B cell (primary cell): ENCODE results near the gene RABGAP1L. TPM values are rescaled to one million over a fixed set of nuclear protein-coding genes. Genes with fewer than 3 reads are reported as not detected.

Experiments used
- ATAC-seq: fragments of 200-7000 bp; cut with Tn5 transposase; one replicate; pipeline ENCODE4 v1.10.0; 2021; ENCODE audit warnings: low read depth, mild to moderate bottlenecking, moderate number of reproducible peaks, moderate library complexity
- CTCF ChIA-PET: fragments of 350-600 bp; sonication (Branson Sonifier 250); formaldehyde crosslinking; loops from one replicate; lab custom pipeline; 2021; ENCODE audit warnings: antibody characterized with exemption, inconsistent platforms; lab: Charles Lee
- POLR2A ChIA-PET: fragments of 350-600 bp; sonication (Branson Sonifier 250); formaldehyde crosslinking; loops from one replicate; lab custom pipeline; 2021; ENCODE audit warnings: antibody characterized with exemption; lab: Charles Lee
- DNase-seq: peaks from one replicate; pipeline ENCODE4 v3.0.0; 2013
- H2AFZ ChIP-seq: 2 replicates; pipeline ENCODE4 v1.6.1; 2012; ENCODE audit warnings: mild to moderate bottlenecking, low read depth, low read length; ENCODE audit not compliant: insufficient read depth, poor library complexity, severe bottlenecking
- H3K27ac ChIP-seq, 2 donors: 1 replicate in 1 of 2; 2 replicates in 1 of 2; pipeline ENCODE4 v1.5.1; 2012 to 2013; ENCODE audit warnings: low read length in 2 of 2, mild to moderate bottlenecking in 2 of 2, moderate library complexity in 1 of 2
- H3K27me3 ChIP-seq, 4 experiments: fragments of 200-600 bp in 1 of 4; sonication (generic) in 1 of 4; replicated peaks in 1 of 4; 1 replicate in 2 of 4; 2 replicates in 2 of 4; pipeline versions ENCODE4 v1.6.1 to v1.7.0; 2013 to 2016; ENCODE audit warnings: low read length in 3 of 4, mild to moderate bottlenecking in 2 of 4, mixed read lengths in 1 of 4, moderate library complexity in 1 of 4; ENCODE audit not compliant: insufficient read depth in 4 of 4, control insufficient read depth in 3 of 4; ENCODE audit errors: control extremely low read depth in 1 of 4
- H3K36me3 ChIP-seq, 2 experiments: replicated peaks in 1 of 2; 1 replicate in 1 of 2; 2 replicates in 1 of 2; pipeline versions ENCODE4 v1.6.1 to v1.7.1; 2013; ENCODE audit warnings: low read length in 1 of 2; ENCODE audit not compliant: insufficient read depth in 2 of 2, control insufficient read depth in 1 of 2; ENCODE audit errors: control extremely low read depth in 1 of 2, extremely low read depth in 1 of 2
- H3K4me1 ChIP-seq, 2 donors: fragments of 200-600 bp in 1 of 2; sonication (generic) in 1 of 2; 1 replicate in 1 of 2; 2 replicates in 1 of 2; pipeline versions ENCODE4 v1.5.1 to v1.6.1; 2013 to 2017; ENCODE audit warnings: low read length in 2 of 2; ENCODE audit not compliant: control insufficient read depth in 2 of 2, insufficient read depth in 2 of 2
- H3K4me2 ChIP-seq: replicated peaks from 2 replicates; pipeline ENCODE3; 2012; ENCODE audit warnings: mild to moderate bottlenecking, low read depth, low read length; ENCODE audit not compliant: poor library complexity, severe bottlenecking
- H3K4me3 ChIP-seq, 5 experiments: fragments of 200-600 bp in 1 of 5; sonication (generic) in 1 of 5; 1 replicate in 3 of 5; 2 replicates in 2 of 5; pipeline versions ENCODE4 v1.5.1 to v1.7.0; 2011 to 2016; ENCODE audit warnings: low read length in 4 of 5, mild to moderate bottlenecking in 4 of 5, low read depth in 2 of 5, control low read depth in 1 of 5, moderate library complexity in 1 of 5; ENCODE audit not compliant: insufficient read depth in 1 of 5; ENCODE audit errors: control extremely low read depth in 1 of 5, extremely low read depth in 1 of 5
- H3K79me2 ChIP-seq: fragments of 200-600 bp; sonication (generic); one replicate; pipeline ENCODE4 v1.6.0; 2016; ENCODE audit warnings: low read length; ENCODE audit not compliant: control insufficient read depth, insufficient read depth
- H3K9ac ChIP-seq: fragments of 200-600 bp; sonication (generic); 2 replicates; pipeline ENCODE4 v1.6.1; 2017; ENCODE audit warnings: mild to moderate bottlenecking, low read length, moderate library complexity
- H3K9me3 ChIP-seq, 3 donors: one replicate each; pipeline versions ENCODE4 v1.6.1 to v1.7.1; 2013; ENCODE audit warnings: low read length in 2 of 3; ENCODE audit not compliant: control insufficient read depth in 2 of 3, insufficient read depth in 1 of 3; ENCODE audit errors: control extremely low read depth in 1 of 3
- H4K20me1 ChIP-seq: 2 replicates; pipeline ENCODE4 v1.6.0; 2012; ENCODE audit warnings: mild to moderate bottlenecking, low read length; ENCODE audit not compliant: insufficient read depth, control insufficient read depth, poor library complexity, severe bottlenecking
- H3K27ac Mint-ChIP-seq: one replicate; pipeline ENCODE4 v1.8.0; 2021; ENCODE audit warnings: mixed read lengths
- H3K27me3 Mint-ChIP-seq: one replicate; pipeline ENCODE4 v1.8.0; 2021; ENCODE audit warnings: mixed read lengths
- H3K4me1 Mint-ChIP-seq: one replicate; pipeline ENCODE4 v1.8.0; 2021; ENCODE audit warnings: mixed read lengths
- H3K4me3 Mint-ChIP-seq: one replicate; pipeline ENCODE4 v1.8.0; 2021; ENCODE audit warnings: mixed read lengths
- H3K9me3 Mint-ChIP-seq: one replicate; pipeline ENCODE4 v1.8.0; 2022; ENCODE audit warnings: mixed read lengths; ENCODE audit not compliant: insufficient read depth
- EZH2 ChIP-seq: IDR thresholded peaks from 2 replicates; pipeline ENCODE4 v1.6.1; 2012; ENCODE audit warnings: borderline replicate concordance, low read depth, mild to moderate bottlenecking, moderate library complexity, low read length; ENCODE audit not compliant: insufficient read depth, poor library complexity, severe bottlenecking
- WGBS: methylation state at CpG from one replicate; pipeline ENCODE4 v1.1.5; 2013; ENCODE audit warnings: missing lambda C conversion rate; ENCODE audit not compliant: insufficient coverage; 5-methylcytosine and 5-hydroxymethylcytosine counted together
- intact Hi-C: fragments of 100-400 bp; cut with micrococcal nuclease; formaldehyde crosslinking; loops from one replicate; pipeline ENCODE4 v1.10.0; 2022
- polyA plus RNA-seq: library from polyadenylated mRNA; depleted of rRNA; stranded (reverse); fragments of >200 nt; gene quantifications from 2 replicates; pipeline ENCODE4 v1.2.3, GENCODE V29; 2012
- total RNA-seq, 2 donors: library from RNA; stranded (reverse); fragments of 120-200 nt in 1 of 2; gene quantifications; 1 replicate in 1 of 2; 2 replicates in 1 of 2; pipeline versions ENCODE4 v1.2.3 to v1.2.4, GENCODE V29; 2013 to 2022
- TF ChIP-seq, protein P1 (sequence below): fragments of 200-600 bp; IDR thresholded peaks from one replicate; pipeline ENCODE4 v1.8.0; 2022; ENCODE audit warnings: antibody characterized with exemption, mild to moderate bottlenecking

Gene RABGAP1L
- total and polyA plus RNA-seq, 2 donors (not counting 1 experiment from before 2014, with no cell fraction given) = 34.9 to 159 TPM

DNA sequence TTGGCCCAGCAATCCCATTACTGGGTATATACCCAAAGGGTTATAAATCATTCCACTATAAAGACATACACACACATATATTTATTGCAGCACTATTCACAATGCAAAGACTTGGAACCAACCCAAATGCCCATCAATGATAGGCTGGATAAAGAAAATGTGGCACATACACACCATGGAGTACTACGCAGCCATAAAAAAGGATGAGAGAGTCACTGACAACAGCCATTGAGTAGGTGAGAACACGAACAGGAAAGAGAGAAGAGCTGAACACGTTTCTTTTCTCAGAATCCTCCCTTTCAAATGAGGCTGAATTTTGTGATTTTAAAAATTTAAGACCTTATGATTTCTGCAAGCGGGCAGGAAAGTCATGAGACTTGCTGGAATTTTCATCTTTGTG lies 10.1 kb upstream of the RABGAP1L start:
- no peaks in the 10 kb centered on the region for H3K27me3 ChIP-seq
- ChIA-PET CTCF (interaction anchor here (0.6 kb wide), 1 partner anchor 56 kb away, joined by 4 read pairs; no protein-coding TSS in a partner anchor), POLR2A (interaction anchor here (0.7 kb wide), 1 partner anchor 731 kb away, joined by 8 read pairs; no protein-coding TSS in a partner anchor)
- peaks cover 0 to 8% of the 10 kb centered on the region in 2 donors for H3K4me1 ChIP-seq
- ATAC-seq = no peak
- TF ChIP-seq, protein P1, sequence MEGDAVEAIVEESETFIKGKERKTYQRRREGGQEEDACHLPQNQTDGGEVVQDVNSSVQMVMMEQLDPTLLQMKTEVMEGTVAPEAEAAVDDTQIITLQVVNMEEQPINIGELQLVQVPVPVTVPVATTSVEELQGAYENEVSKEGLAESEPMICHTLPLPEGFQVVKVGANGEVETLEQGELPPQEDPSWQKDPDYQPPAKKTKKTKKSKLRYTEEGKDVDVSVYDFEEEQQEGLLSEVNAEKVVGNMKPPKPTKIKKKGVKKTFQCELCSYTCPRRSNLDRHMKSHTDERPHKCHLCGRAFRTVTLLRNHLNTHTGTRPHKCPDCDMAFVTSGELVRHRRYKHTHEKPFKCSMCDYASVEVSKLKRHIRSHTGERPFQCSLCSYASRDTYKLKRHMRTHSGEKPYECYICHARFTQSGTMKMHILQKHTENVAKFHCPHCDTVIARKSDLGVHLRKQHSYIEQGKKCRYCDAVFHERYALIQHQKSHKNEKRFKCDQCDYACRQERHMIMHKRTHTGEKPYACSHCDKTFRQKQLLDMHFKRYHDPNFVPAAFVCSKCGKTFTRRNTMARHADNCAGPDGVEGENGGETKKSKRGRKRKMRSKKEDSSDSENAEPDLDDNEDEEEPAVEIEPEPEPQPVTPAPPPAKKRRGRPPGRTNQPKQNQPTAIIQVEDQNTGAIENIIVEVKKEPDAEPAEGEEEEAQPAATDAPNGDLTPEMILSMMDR = no peak
- TF ChIP-seq EZH2 = no peak
- no peaks in the 10 kb centered on the region for H3K36me3 ChIP-seq
- Mint-ChIP-seq H3K27ac (no peak overlapping the region), H3K4me3 (no peak overlapping the region), H3K9me3 (no peaks in the 10 kb centered on the region), H3K27me3 (no peaks in the 10 kb centered on the region), H3K4me1 (peaks cover 4% of the 10 kb centered on the region)
- WGBS = 86% methylated on average over 2 of the region's 4 CpGs
- no peak for DNase-seq
- no peak overlapping the region for H3K27ac ChIP-seq
- no peaks in the 10 kb centered on the region for H3K79me2 ChIP-seq
- no peak overlapping the region for H3K9ac ChIP-seq
- no peaks in the 10 kb centered on the region for H4K20me1 ChIP-seq
- no peak overlapping the region for H3K4me3 ChIP-seq
- peaks cover 0 to 3% (median 0%) of the 10 kb centered on the region in 3 donors for H3K9me3 ChIP-seq
- intact Hi-C loops = no loop called here
- no peak overlapping the region for H3K4me2 ChIP-seq
- no peak overlapping the region for H2AFZ ChIP-seq

DNA sequence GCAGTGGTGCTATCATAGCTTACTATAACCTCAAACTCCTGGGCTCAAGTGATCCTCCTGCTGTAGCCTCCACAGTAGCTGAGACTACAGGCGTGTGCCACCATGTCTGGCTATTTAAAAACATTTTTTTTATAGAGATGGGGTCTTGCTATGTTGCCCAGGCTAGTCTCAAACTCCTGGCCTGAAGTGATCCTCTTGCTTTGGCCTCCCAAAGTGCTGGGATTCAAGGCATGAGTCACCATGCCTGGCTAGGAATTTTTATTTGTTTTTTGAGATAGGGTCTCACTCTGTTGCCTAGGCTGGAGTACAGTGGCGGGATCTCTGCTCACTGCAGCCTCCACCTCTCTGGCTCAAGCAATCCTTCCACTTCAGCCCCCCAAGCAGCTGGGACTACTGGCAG lies 8.8 kb upstream of the RABGAP1L start:
- peaks cover 0 to 3% (median 0%) of the 10 kb centered on the region in 3 donors for H3K9me3 ChIP-seq
- H3K27me3 ChIP-seq = no peaks in the 10 kb centered on the region
- no peaks in the 10 kb centered on the region for H3K36me3 ChIP-seq
- ATAC-seq (no peak), DNase-seq (no peak)
- ChIA-PET CTCF (interaction anchor here (1.0 kb wide), 1 partner anchor 8 kb away, joined by 3 read pairs; no protein-coding TSS in a partner anchor), POLR2A (interaction anchor here (0.6 kb wide), 2 partner anchors 21 to 879 kb away, joined by 5 to 6 read pairs; no protein-coding TSS in a partner anchor)
- WGBS = 100% methylated on average over 1 of the region's 2 CpGs
- H3K4me1 ChIP-seq = peaks cover 0 to 8% of the 10 kb centered on the region in 2 donors
- no peaks in the 10 kb centered on the region for H3K9me3 Mint-ChIP-seq
- H4K20me1 ChIP-seq = no peaks in the 10 kb centered on the region
- H3K9ac ChIP-seq = no peak overlapping the region
- H3K4me2 ChIP-seq = no peak overlapping the region
- no peaks in the 10 kb centered on the region for H3K79me2 ChIP-seq
- H3K27me3 Mint-ChIP-seq = no peaks in the 10 kb centered on the region
- H3K4me3 ChIP-seq = no peak overlapping the region
- H2AFZ ChIP-seq = no peak overlapping the region
- H3K4me3 Mint-ChIP-seq = no peak overlapping the region
- intact Hi-C loops = loop anchor here (10.0 kb wide), 1 partner anchor 874 kb away; the partner anchor contains the start of gene MRPS14
- H3K27ac Mint-ChIP-seq = no peak overlapping the region
- TF ChIP-seq, protein P1 = no peak
- no peak for TF ChIP-seq EZH2
- H3K4me1 Mint-ChIP-seq = peaks cover 4% of the 10 kb centered on the region
- no peak overlapping the region for H3K27ac ChIP-seq
